GM20431 (cell line): ENCODE measurements around the gene CHPT1.
"Not testable (repeated sequence)": the region's sequence is repeated elsewhere in the genome, so short reads cannot be mapped to it uniquely, and the experiment has no call there.

ENCODE experiments used
- in situ Hi-C: fragments of 300-500 bp; cut with MseI, MboI; formaldehyde crosslinking; loops from one replicate; pipeline ENCODE4 v1.15.0; 2020; ENCODE audit warnings: low sequenced_read_pairs; ENCODE audit not compliant: unreplicated experiment

CHPT1 gene

GRCh38 chr12:101697197-101697929, at the start of gene CHPT1:
CHPT1 (plus strand) TSS chr12:101697640; CDS start chr12:101697862, 222 bp downstream.
- in situ Hi-C loops: no loop called here

- in situ Hi-C loops: no loop called here
Measured at GRCh38 chr12:101647711-101648110, 49.7 kb upstream of the CHPT1 start.

- in situ Hi-C loops: no loop called here
Measured at GRCh38 chr12:101648195-101648594, 49.2 kb upstream of the CHPT1 start.

GRCh38 chr12:101650346-101651117, 46.9 kb upstream of the CHPT1 start:
- in situ Hi-C loops: no loop called here

GRCh38 chr12:101653030-101653429, 44.4 kb upstream of the CHPT1 start:
- in situ Hi-C loops: no loop called here

GRCh38 chr12:101653503-101653902, 43.9 kb upstream of the CHPT1 start:
- in situ Hi-C loops: no loop called here

GRCh38 chr12:101654442-101654841, 43.0 kb upstream of the CHPT1 start:
- in situ Hi-C loops: no loop called here

GRCh38 chr12:101655393-101655792, 42.0 kb upstream of the CHPT1 start:
- in situ Hi-C loops: no loop called here

- in situ Hi-C loops: not testable (repeated sequence)
Measured at GRCh38 chr12:101660662-101661061, 36.8 kb upstream of the CHPT1 start.

GRCh38 chr12:101663298-101663697, 34.1 kb upstream of the CHPT1 start:
- in situ Hi-C loops: no loop called here

GRCh38 chr12:101664992-101665391, 32.4 kb upstream of the CHPT1 start:
- in situ Hi-C loops: no loop called here

- in situ Hi-C loops: no loop called here
Measured at GRCh38 chr12:101666052-101666728, 31.2 kb upstream of the CHPT1 start.

- in situ Hi-C loops: no loop called here
Measured at GRCh38 chr12:101667591-101667990, 29.8 kb upstream of the CHPT1 start.

GRCh38 chr12:101670007-101670671, 27.3 kb upstream of the CHPT1 start:
- in situ Hi-C loops: no loop called here

- in situ Hi-C loops: no loop called here
Measured at GRCh38 chr12:101671157-101671791, 26.2 kb upstream of the CHPT1 start.

- in situ Hi-C loops: no loop called here
Measured at GRCh38 chr12:101671833-101672232, 25.6 kb upstream of the CHPT1 start.

GRCh38 chr12:101675555-101675954, 21.9 kb upstream of the CHPT1 start:
- in situ Hi-C loops: no loop called here

- in situ Hi-C loops: not testable (repeated sequence)
Measured at GRCh38 chr12:101676497-101676896, 20.9 kb upstream of the CHPT1 start.

GRCh38 chr12:101678081-101678480, 19.4 kb upstream of the CHPT1 start:
- in situ Hi-C loops: no loop called here

- in situ Hi-C loops: no loop called here
Measured at GRCh38 chr12:101680240-101680639, 17.2 kb upstream of the CHPT1 start.
